Panc1 (cell line): ENCODE data around the gene LINGO3. TPM values are rescaled to one million over a fixed set of nuclear protein-coding genes. Genes with fewer than 3 reads are reported as not detected.

Experiments used
- ATAC-seq: fragments of 200-7000 bp; cut with Tn5 transposase; 2 replicates; pipeline ENCODE4 v1.9.1; 2020; ENCODE audit warnings: mild to moderate bottlenecking, moderate library complexity
- BruUV-seq: library from RNA; stranded (reverse); fragments of 400-500 nt; replicated peaks from 2 replicates; lab custom pipeline; 2021; lab: Mats Ljungman, UMichigan
- CTCF ChIA-PET: fragments of 300-600 bp; sonication (Branson Sonifier 250); formaldehyde crosslinking; loops from one replicate; lab custom pipeline; 2022; ENCODE audit warnings: antibody characterized with exemption; lab: Charles Lee
- POLR2A ChIA-PET: fragments of 300-600 bp; sonication (Branson Sonifier 250); formaldehyde crosslinking; loops from one replicate; lab custom pipeline; 2022; ENCODE audit warnings: antibody characterized with exemption; lab: Charles Lee
- DNase-seq: peaks from one replicate; pipeline ENCODE4 v3.0.0-alpha.2; 2010; ENCODE audit warnings: low read depth, low spot score
- H3K27ac ChIP-seq: 2 replicates; pipeline ENCODE4 v1.5.1; 2011; ENCODE audit warnings: mild to moderate bottlenecking, low read length, inconsistent platforms
- H3K27me3 ChIP-seq: fragments of 200-500 bp; sonication (Bioruptor generic); 2 replicates; pipeline ENCODE4 v1.6.0; 2014; ENCODE audit warnings: low read length, inconsistent platforms; ENCODE audit not compliant: control insufficient read depth, insufficient read depth
- H3K36me3 ChIP-seq: fragments of 200-500 bp; sonication (Bioruptor generic); 2 replicates; pipeline ENCODE4 v1.5.1; 2014; ENCODE audit warnings: inconsistent platforms, mild to moderate bottlenecking, low read length, moderate library complexity; ENCODE audit not compliant: control insufficient read depth, insufficient read depth
- H3K4me1 ChIP-seq: 2 replicates; pipeline ENCODE4 v1.5.1; 2011; ENCODE audit warnings: inconsistent platforms, mild to moderate bottlenecking, low read length, moderate library complexity; ENCODE audit not compliant: control insufficient read depth, insufficient read depth
- H3K4me3 ChIP-seq, 2 experiments: 2 replicates each; pipeline ENCODE4 v1.5.1; 2011 to 2012; ENCODE audit warnings: low read depth in 2 of 2, low read length in 2 of 2, mild to moderate bottlenecking in 2 of 2, inconsistent platforms in 1 of 2, moderate library complexity in 1 of 2
- H3K9me3 ChIP-seq: fragments of 200-500 bp; sonication (Bioruptor generic); 2 replicates; pipeline ENCODE4 v1.5.1; 2014; ENCODE audit warnings: low read depth, mild to moderate bottlenecking, inconsistent platforms, low read length, moderate library complexity; ENCODE audit not compliant: control insufficient read depth, insufficient read depth
- CTCF ChIP-seq: fragments of 450-650 bp; IDR thresholded peaks from 2 replicates; pipeline ENCODE4 v1.5.1; 2017; ENCODE audit warnings: mild to moderate bottlenecking
- POLR2AphosphoS5 ChIP-seq: IDR thresholded peaks from 2 replicates; pipeline ENCODE4 v1.6.1; 2012; ENCODE audit warnings: mild to moderate bottlenecking, low read depth, low read length, moderate library complexity
- REST ChIP-seq, 2 experiments: IDR thresholded peaks; 2 replicates each; pipeline ENCODE4 v1.6.1; 2011 to 2012; ENCODE audit warnings: low read depth in 2 of 2, control low read depth in 1 of 2, low read length in 1 of 2, mild to moderate bottlenecking in 1 of 2, moderate library complexity in 1 of 2; ENCODE audit not compliant: insufficient read depth in 1 of 2
- SIN3A ChIP-seq: IDR thresholded peaks from 2 replicates; pipeline ENCODE4 v1.6.1; 2012; ENCODE audit warnings: low read depth, mild to moderate bottlenecking, low read length, moderate library complexity, borderline replicate concordance; ENCODE audit not compliant: insufficient read depth
- TCF7L2 ChIP-seq: IDR thresholded peaks from 2 replicates; pipeline ENCODE4 v1.6.1; 2011; ENCODE audit warnings: mild to moderate bottlenecking, low read depth, low read length, inconsistent platforms
- in situ Hi-C: cut with HindIII; loops from 2 replicates; pipeline ENCODE4 v1.10.0; 2016; ENCODE audit warnings: low sequenced_read_pairs, low pct_unique_long_range_greater_than_20kb
- intact Hi-C: fragments of 100-400 bp; cut with micrococcal nuclease; formaldehyde crosslinking; loops from one replicate; pipeline ENCODE4 v1.10.0; 2022; ENCODE audit not compliant: unreplicated experiment
- total RNA-seq: library from RNA; stranded (reverse); gene quantifications from one replicate; pipeline ENCODE4 v1.2.1, GENCODE V29; 2021; ENCODE audit not compliant: unreplicated experiment

Gene LINGO3
- total RNA-seq, 1 experiment from 2014 or later: 0.13 TPM

- Histone ChIP-seq H3K27ac (peak overlapping the region; percentile 72), H3K4me3 (peak overlapping the region; percentile 71 to 89), H3K27me3 (no peaks in the 10 kb centered on the region), H3K4me1 (peaks cover 6% of the 10 kb centered on the region), H3K9me3 (no peaks in the 10 kb centered on the region), H3K36me3 (peaks cover 7% of the 10 kb centered on the region; the same call in 1 of the 2 replicates)
- TF ChIP-seq SIN3A (0 out of 2 replicates have a peak, but pooled peaks have one; percentile 59), CTCF (peak; percentile 95), POLR2AphosphoS5 (peak; percentile 37; the same call in 1 of the 2 replicates), REST (IDR thresholded peaks at IDR 0.05; ENCODE audit: insufficient read depth in 1 of 2, low read depth in 2 of 2, low read length in 1 of 2) (no peak), TCF7L2 (no peak)
- CTCF ChIA-PET: no interaction called here
- no peak for DNase-seq
- intact Hi-C loops (loop anchor here (2.0 kb wide), 1 partner anchor 37 kb away; the partner anchor contains the start of genes PLEKHJ1 and SF3A2), in situ Hi-C loops (no loop called here)
- BruUV-seq: no TSS peak
- peak; percentile 70 for ATAC-seq
- POLR2A ChIA-PET: no interaction called here
Observed at GRCh38 chr19:2273356-2274184, 34.4 kb downstream of the LINGO3 start.

GRCh38 chr19:2271234-2272103, 36.5 kb downstream of the LINGO3 start:
- no peak for DNase-seq
- ChIA-PET POLR2A (no interaction called here), CTCF (no interaction called here)
- Histone ChIP-seq H3K4me3 (peak overlapping the region; percentile 71 to 89), H3K9me3 (no peaks in the 10 kb centered on the region), H3K27me3 (no peaks in the 10 kb centered on the region), H3K36me3 (peaks cover 7% of the 10 kb centered on the region; the same call in 1 of the 2 replicates), H3K4me1 (peaks cover 15% of the 10 kb centered on the region), H3K27ac (peak overlapping the region; percentile 74)
- no peak for ATAC-seq
- in situ Hi-C loops: no loop called here
- no peak for TF ChIP-seq TCF7L2
- BruUV-seq: TSS peak; percentile 53
- intact Hi-C loops: loop anchor here (2.0 kb wide), 1 partner anchor 35 kb away; the partner anchor contains the start of genes PLEKHJ1 and SF3A2
